Hematopoietic multipotent progenitor cell treated with erythropoietin and hydrocortisone succinate and interleukin-3 and kit ligand, for 6 days (in vitro differentiated cells): ENCODE data around the gene ACAA1.
A peak's percentile ranks its signal among the peaks of the same experiment; 100 is the strongest.

ENCODE experiments used
- DNase-seq: peaks from one replicate; pipeline ENCODE4 v3.0.0-alpha.2; 2015

Gene ACAA1

GRCh38 chr3:38117748-38118420 lies 19.0 kb downstream of the ACAA1 start:
- peak; percentile 85 for DNase-seq

DNA sequence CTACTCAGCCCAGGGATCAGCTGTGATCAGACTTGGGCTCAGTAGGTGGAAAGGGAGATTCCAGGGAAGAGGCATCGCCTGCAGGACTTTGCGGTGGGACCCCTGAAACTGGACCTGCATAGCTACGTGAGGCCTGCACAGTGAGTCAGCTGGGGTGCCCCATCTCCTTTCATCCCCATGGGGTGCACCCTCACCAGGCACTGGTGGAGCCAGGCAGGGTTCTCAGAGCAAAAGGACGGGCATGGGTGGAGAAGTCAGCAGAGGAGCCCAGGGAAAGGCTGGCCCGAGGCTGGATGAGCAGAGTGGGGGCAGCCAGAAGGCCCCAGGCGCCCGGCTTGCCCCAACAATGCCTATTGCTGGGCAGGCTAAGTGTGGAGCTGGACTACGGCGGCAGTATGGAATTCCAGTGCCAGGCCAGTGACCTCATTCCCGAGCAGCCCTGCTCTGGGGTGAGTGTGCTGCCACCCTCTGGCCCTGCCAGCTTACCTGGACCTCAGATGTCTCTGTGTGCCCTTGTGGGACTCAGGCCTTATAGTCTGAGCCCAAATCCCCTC lies 19.7 kb downstream of the ACAA1 start:
- no peak for DNase-seq

DNA sequence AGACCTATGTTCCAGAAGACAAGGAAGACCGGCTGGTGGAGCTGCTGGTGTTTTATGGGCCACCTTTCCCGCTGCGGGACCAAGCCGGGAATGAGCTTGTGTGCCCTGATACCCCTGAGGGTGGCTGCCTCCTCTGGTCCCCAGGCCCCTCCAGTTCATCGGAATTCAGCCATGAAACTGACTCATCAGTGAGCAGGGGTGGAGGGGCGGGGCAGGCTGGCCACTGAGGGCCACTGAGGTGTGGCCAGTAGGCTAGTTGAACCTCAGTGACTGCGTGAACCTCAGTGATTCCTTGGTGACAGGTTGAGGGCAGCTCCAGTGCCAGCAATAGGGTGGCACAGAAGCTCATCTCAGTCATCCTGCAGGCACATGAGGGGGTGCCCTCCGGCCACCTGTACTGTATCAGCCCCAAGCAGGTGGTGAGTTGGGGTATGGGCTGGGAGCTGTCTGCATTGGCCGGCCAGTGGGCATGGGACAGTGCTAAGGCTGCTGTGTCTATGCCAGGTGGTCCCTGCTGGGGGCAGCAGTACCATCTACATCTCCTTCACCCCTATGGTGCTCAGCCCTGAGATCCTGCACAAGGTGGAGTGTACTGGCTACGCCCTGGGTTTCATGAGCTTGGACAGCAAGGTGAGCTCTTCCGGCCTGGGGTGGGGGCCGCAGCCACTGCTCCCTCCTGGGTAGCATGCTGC lies 20.3 kb downstream of the ACAA1 start:
- DNase-seq, result no peak

- no peak for DNase-seq
Observed at GRCh38 chr3:38115645-38116427, 21.1 kb downstream of the ACAA1 start.

DNA sequence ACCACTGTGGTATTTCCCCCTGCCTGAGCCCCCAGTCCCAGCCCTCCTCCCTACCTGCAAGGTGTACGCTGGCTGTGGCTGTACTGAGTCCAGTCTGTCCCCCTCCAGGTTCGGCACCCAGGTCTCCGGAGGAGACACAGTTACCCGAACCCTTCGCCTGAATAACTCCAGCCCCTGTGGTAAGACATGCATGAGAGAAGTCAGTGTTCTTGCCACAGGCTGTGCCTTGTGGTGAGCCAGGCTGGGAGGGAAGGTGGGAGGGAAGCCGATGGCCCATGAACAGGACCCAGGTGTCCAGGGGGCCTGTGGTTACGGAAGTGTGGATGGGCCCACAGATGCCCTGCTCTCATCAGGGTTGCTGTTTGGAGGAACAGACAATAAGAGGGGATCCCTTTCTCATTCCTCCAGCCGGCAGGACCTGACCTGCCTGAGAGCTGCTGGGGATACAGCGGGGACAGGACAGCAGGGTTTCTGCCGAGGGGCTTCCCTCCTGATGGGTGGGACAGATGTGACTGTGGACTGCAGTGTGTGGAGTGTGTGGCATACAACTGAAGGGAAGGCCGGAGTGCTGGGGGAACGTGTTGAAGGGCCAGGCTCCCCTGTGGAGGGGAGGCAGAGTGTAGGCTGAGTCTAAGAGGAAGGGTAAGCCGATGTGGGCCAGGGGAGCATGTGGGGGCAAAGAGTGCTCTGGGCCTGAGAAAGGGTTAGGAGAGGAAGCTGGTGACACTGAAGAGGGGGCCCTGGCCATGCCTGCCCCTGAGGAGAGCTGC lies 21.9 kb downstream of the ACAA1 start:
- DNase-seq, result no peak

DNA sequence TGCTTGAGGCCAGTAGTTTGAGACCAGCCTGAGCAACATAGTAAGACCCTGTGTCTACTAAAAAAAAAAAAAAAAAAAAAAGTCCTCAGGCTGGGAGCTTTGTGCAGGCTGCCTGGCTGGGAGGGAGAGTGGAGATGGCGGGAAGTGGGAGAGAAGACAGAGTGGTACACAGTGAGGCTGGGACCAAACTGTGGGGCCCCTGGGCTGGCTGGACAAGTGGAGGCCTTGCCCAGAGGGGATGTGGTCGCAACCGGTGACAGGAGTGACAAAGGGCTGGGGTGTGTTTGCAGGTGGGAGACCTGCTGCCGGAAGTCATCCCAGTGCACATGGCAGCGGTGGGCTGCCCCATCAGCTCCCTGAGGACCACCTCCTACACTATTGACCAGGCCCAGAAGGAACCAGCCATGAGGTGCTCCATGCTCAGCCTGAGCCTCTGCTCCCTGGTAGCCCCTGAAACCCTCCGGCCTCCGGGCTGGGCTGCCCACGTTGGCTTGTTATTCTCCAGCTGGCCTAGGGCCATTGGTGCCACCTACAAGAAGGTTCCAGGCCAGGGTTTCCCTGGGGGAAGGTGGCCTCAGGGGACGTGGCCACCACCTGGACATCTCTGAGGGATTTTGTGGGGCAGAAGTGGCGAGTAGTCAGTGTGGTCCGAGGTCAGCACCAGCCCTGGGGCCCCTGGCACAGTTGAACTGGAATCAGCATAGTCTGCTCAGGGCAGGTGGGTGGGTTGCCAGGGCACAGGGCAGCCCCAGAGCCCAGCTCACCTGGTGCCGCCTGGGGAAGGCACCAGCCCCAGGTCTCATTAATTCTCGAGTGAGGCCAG lies 22.7 kb downstream of the ACAA1 start:
- DNase-seq, result no peak

DNA sequence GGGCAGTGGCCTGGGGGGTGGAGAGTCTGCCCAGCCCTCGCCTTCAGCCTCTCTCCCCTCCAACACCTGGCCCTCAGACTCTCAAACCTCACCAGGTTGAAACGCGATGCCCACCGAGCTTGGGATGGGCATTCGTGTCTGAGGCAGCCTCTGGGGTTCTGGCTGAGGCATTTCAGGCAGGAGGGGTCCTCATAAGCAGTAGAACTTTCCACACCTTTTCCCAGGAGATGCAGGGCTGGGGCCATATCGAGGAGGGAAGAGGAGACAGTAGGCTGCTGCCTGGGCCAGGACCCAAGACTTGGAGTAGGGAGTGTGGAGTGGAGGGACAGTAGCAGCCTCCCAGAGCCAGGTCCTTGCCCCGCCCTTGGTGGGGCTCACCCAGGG lies 24.6 kb downstream of the ACAA1 start:
- no peak for DNase-seq

DNA sequence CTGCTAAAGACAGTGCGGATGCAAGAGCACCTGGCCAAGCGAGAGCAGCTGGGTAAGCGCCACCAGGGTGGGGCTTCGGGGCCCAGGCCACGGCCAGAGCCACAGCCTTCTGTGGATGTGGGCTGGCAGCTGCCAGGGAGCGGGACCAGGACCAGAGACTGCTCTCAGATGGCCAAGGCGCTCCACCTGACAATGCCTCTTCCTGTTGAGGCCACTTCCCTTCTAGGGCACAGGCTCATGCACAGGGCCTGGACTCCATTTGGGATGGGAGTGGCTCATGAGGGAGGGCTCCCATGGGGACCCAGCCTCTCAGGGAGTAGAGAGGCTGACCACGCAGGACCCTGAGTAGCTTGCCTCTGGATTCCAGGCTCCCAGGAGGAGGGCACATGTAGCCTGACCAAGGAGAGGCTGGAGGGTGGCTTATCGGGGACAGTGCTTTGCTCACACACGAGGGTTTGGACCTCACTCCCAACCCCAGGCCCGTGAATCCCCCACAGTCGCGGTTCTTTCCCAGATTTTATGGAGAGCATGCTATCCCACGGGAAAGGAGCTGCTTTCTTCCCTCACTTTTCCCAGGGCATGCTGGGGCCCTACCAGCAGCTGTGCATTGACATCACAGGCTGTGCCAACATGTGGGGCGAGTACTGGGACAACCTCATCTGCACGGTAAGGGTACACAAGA lies 25.1 kb downstream of the ACAA1 start:
- no peak for DNase-seq

GRCh38 chr3:38111201-38111600 lies 25.7 kb downstream of the ACAA1 start:
- no peak for DNase-seq

GRCh38 chr3:38110314-38111050 lies 26.4 kb downstream of the ACAA1 start:
- DNase-seq, result no peak

- no peak for DNase-seq
Observed at GRCh38 chr3:38109580-38110313, 27.2 kb downstream of the ACAA1 start.

DNA sequence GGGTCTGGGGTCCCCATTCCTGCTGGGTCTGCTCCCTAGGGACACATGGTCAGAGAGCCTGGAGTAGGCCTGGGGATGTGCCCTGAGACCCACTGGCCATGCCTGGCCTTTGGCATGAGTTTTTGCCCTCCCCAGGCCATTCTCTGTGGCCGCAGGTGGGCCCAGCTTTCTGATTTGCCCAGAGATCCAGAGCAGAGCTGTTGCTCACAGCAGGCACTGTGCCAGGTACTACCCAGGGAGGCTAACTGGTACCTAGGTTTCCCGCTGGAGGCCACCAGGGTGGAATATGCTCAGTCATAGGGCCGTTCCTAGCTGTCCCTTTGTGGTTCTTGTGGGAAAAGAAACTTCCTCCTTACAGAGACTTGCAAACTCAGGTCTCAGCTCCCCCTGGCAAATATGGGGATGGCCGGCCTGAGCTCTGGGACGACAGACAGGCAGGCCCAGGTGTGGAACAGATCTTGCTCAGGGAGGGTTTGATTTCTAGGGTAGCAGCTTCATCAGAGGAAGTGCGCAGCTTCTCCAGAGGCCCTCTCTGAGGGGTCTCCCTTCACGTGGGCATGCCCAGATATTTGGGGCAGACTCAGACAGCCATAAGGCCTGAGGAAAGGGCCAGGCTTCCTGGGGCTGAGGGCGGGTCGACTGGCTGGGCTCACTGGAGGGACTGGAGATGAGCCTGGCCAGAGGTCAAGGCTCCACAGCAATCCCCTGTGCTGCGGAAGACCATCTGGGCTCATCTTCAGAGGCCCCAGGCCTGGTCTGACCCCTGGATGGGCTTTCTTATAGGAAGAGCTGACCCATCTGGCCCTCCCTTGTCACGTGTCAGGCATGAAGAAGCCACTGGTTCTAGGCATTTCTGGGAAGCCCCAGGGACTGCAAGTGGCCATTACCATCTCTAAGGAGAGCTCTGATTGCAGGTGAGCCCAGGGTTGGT lies 28.0 kb downstream of the ACAA1 start:
- DNase-seq, result peak; percentile 53

DNA sequence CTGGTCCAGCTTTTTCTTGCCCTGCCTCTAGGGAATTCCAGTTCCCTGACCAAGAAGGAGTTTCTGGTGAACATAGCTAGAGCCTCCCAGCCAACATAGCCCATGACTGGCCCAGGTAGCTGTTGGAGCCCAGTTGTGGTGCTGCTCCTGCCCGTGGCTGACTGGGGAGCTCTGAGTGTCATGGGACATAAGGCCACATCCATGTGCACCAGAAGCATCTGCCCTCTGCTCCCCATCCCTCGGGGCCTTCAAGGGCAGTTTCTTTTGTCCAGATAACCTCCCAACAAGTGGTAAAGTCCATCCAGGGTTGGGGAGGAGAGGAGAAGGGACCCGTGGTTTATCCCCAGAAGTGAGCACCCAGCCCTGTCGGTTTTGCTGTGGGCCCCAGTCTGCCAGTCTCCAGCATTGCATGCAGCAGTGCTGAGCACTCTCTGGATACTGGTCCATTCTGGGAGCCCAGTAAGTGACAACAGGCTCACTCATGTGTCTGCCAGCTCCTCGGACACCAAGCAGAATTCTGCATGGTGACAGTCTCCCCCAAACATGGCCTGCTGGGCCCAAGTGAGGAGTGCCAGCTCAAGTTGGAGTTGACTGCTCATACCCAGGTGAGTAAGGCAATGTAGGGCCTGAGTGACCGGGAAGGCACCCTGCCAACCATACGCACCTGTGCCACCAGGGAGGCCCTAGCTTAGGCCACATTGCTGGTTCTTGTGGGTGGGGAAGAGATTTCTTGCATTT lies 28.8 kb downstream of the ACAA1 start:
- no peak for DNase-seq

DNA sequence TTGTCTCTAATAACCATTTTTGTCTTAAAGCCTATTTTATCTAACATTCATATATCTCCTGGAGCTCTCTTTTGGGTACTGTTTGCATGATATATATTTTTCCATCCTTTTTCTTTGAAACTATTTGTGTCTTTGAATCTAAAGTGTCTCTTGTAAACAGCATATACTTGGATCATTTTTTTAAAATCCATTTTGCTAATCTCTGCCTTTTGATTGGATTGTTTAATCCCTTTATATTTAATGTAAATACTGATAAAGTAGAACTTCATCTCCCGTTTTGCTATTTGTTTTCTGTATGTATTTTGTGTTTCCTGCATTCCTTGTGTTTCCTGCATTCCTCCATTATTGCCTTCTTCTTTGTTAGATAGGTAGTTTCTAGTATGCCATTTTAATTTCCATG lies 31.4 kb downstream of the ACAA1 start:
- DNase-seq, result no peak

DNA sequence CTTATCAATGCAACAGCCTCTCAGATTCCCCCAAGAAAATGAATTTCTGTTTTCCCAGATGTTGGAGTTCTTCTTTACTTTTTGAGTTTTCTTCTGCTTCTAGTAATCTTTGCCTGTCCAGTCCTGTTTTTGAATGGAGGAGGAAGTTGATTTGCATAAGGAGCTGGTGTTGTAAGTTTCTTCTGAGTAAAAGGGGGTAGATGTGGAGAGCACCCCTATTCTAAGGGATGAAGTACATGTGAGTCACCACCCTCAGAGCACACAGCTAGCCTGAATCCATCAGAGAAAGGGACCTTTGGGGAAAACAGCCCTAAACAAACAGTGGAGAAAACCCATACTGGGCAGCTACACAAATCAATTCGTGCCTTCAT lies 34.5 kb downstream of the ACAA1 start:
- no peak for DNase-seq

GRCh38 chr3:38101811-38102443 lies 35.0 kb downstream of the ACAA1 start:
- no peak for DNase-seq

DNA sequence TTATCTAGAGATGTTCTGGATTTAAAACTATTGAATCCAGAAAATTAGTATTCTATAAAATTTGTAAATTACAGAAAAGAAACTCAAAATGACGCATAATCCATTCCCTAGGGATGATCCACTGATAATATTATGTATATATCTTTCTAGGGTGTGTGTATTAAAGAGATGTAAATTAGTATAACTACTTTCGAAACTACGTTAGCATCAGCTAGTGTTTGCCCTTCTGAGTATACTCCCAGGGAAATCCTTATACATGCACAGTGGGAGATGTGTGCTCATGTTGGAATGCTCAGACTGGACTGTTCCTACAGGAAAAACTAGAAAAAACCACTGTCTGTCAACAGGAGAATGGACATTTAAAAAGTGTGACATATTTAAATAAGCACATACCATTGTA lies 36.4 kb downstream of the ACAA1 start:
- DNase-seq, result no peak

DNA sequence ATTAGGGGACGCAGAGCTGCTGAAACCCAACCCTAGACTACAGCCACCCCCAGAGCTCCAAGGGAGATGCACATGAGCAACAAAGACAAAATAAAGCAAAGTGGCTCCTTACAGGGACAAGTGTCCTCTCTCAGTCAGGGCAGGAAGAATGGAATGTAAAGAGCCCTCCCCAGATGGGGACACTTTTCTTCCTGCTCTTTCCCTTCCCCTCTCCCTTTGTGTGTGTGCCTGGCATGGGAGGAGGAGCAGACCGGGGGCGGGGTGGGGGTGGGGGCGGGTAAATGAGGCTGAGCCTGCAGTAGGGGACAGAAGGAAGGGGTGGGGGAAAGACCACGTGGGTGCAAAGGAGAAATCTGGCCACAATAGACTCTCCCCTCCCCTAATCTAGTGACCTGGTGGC lies 37.4 kb downstream of the ACAA1 start:
- no peak for DNase-seq
